ENCODE results near the gene ZNRF2. TPM values are rescaled to one million over a fixed set of nuclear protein-coding genes. Genes with fewer than 3 reads are reported as not detected.

Gene ZNRF2
- total RNA-seq, 1 donor, result 5.8 TPM

GRCh38 chr7:30309842-30310435 lies 25.5 kb downstream of the ZNRF2 start:
- TF ChIP-seq CTCF (IDR thresholded peaks at IDR 0.05; ENCODE audit: insufficient read depth, low read length), result no peak
- no peak for DNase-seq (ENCODE audit: low read depth)
- H3K4me3 ChIP-seq (ENCODE audit: low read depth, low read length), result no peak overlapping the region

GRCh38 chr7:30310674-30311362 lies 26.4 kb downstream of the ZNRF2 start:
- TF ChIP-seq CTCF (IDR thresholded peaks at IDR 0.05; ENCODE audit: insufficient read depth, low read length), result no peak
- no peak overlapping the region for H3K4me3 ChIP-seq (ENCODE audit: low read depth, low read length)
- DNase-seq (ENCODE audit: low read depth), result no peak

GRCh38 chr7:30312178-30312577 lies 27.8 kb downstream of the ZNRF2 start:
- no peak overlapping the region for H3K4me3 ChIP-seq (ENCODE audit: low read depth, low read length)
- no peak for DNase-seq (ENCODE audit: low read depth)
- no peak for TF ChIP-seq CTCF (IDR thresholded peaks at IDR 0.05; ENCODE audit: insufficient read depth, low read length)

GRCh38 chr7:30313348-30313747 lies 29.0 kb downstream of the ZNRF2 start:
- H3K4me3 ChIP-seq (ENCODE audit: low read depth, low read length), result no peak overlapping the region
- no peak for DNase-seq (ENCODE audit: low read depth)
- TF ChIP-seq CTCF (IDR thresholded peaks at IDR 0.05; ENCODE audit: insufficient read depth, low read length), result no peak

- no peak for DNase-seq (ENCODE audit: low read depth)
- H3K4me3 ChIP-seq (ENCODE audit: low read depth, low read length), result no peak overlapping the region
- TF ChIP-seq CTCF (IDR thresholded peaks at IDR 0.05; ENCODE audit: insufficient read depth, low read length), result no peak
Observed at GRCh38 chr7:30313793-30314192, 29.4 kb downstream of the ZNRF2 start.

- DNase-seq (ENCODE audit: low read depth), result no peak
- H3K4me3 ChIP-seq (ENCODE audit: low read depth, low read length), result no peak overlapping the region
- no peak for TF ChIP-seq CTCF (IDR thresholded peaks at IDR 0.05; ENCODE audit: insufficient read depth, low read length)
Observed at GRCh38 chr7:30315589-30315988, 31.2 kb downstream of the ZNRF2 start.

Data from fibroblast of the aortic adventitia (primary cell).